OCI-LY7 (cell line): ENCODE data around the gene FNIP1. TPM values are rescaled to one million over a fixed set of nuclear protein-coding genes. Genes with fewer than 3 reads are reported as not detected.

Source experiments
- BruUV-seq: library from RNA; stranded (reverse); fragments of 400-500 nt; replicated peaks from 2 replicates; lab custom pipeline; 2021; lab: Mats Ljungman, UMichigan
- CTCF ChIA-PET: fragments of 300-600 bp; sonication (Branson Sonifier 250); formaldehyde crosslinking; loops from one replicate; lab custom pipeline; 2022; ENCODE audit warnings: antibody characterized with exemption; ENCODE audit not compliant: unreplicated experiment; lab: Charles Lee
- POLR2A ChIA-PET: fragments of 300-600 bp; sonication (Branson Sonifier 250); formaldehyde crosslinking; loops from one replicate; lab custom pipeline; 2022; ENCODE audit warnings: antibody characterized with exemption; lab: Charles Lee
- DNase-seq: peaks from one replicate; pipeline ENCODE4 v3.0.0-alpha.2; 2015; ENCODE audit warnings: low spot score
- H2AFZ ChIP-seq: fragments of 200-600 bp; sonication (generic), shearing (Covaris generic); 2 replicates; pipeline ENCODE4 v1.6.1; 2014; ENCODE audit warnings: mild to moderate bottlenecking, antibody characterized with exemption, low read length, moderate library complexity
- H3K27ac ChIP-seq: fragments of 200-600 bp; sonication (generic); 2 replicates; pipeline ENCODE4 v1.5.1; 2014; ENCODE audit warnings: mixed run types, low read depth, mild to moderate bottlenecking, moderate library complexity, low read length, inconsistent platforms; ENCODE audit not compliant: poor library complexity, severe bottlenecking
- H3K36me3 ChIP-seq: fragments of 200-600 bp; sonication (generic); 2 replicates; pipeline ENCODE4 v1.6.1; 2014; ENCODE audit warnings: mild to moderate bottlenecking, antibody characterized with exemption, low read length, moderate library complexity, mixed read lengths; ENCODE audit not compliant: insufficient read depth
- H3K4me1 ChIP-seq: fragments of 200-600 bp; sonication (generic); 2 replicates; pipeline ENCODE4 v1.5.1; 2014; ENCODE audit warnings: mild to moderate bottlenecking, low read length; ENCODE audit not compliant: insufficient read depth, poor library complexity, severe bottlenecking
- H3K4me2 ChIP-seq: fragments of 200-600 bp; sonication (generic); 2 replicates; pipeline ENCODE4 v1.6.1; 2014; ENCODE audit warnings: mild to moderate bottlenecking, low read length
- H3K4me3 ChIP-seq: fragments of 200-600 bp; sonication (generic); 2 replicates; pipeline ENCODE4 v1.5.1; 2014; ENCODE audit warnings: mild to moderate bottlenecking, low read depth, low read length; ENCODE audit not compliant: poor library complexity, severe bottlenecking
- H3K79me2 ChIP-seq: fragments of 200-600 bp; sonication (generic); 2 replicates; pipeline ENCODE4 v1.6.1; 2016; ENCODE audit warnings: low read depth, mild to moderate bottlenecking, low read length, moderate library complexity, mixed read lengths; ENCODE audit not compliant: insufficient read depth
- H3K9me2 ChIP-seq: fragments of 200-600 bp; sonication (generic); 2 replicates; pipeline ENCODE4 v1.6.1; 2016; ENCODE audit warnings: mild to moderate bottlenecking, low read length, mixed read lengths; ENCODE audit not compliant: insufficient read depth
- H3K9me3 ChIP-seq: fragments of 200-600 bp; sonication (generic); 2 replicates; pipeline ENCODE4 v1.6.1; 2014; ENCODE audit warnings: mild to moderate bottlenecking, mixed run types, low read length, mixed read lengths
- H4K20me1 ChIP-seq: fragments of 200-600 bp; sonication (generic); 2 replicates; pipeline ENCODE4 v1.6.1; 2014; ENCODE audit warnings: mild to moderate bottlenecking, antibody characterized with exemption, low read length, moderate library complexity, mixed read lengths; ENCODE audit not compliant: insufficient read depth
- EZH2phosphoT487 ChIP-seq: fragments of 200-600 bp; sonication (generic); IDR thresholded peaks from 2 replicates; pipeline ENCODE4 v1.6.1; 2018; ENCODE audit warnings: low read depth, borderline replicate concordance, mild to moderate bottlenecking, mixed run types, antibody characterized with exemption, low read length, moderate library complexity, mixed read lengths
- intact Hi-C: fragments of 100-400 bp; cut with micrococcal nuclease; formaldehyde crosslinking; loops from one replicate; pipeline ENCODE4 v1.10.0; 2022; ENCODE audit not compliant: unreplicated experiment
- total RNA-seq, 2 experiments: library from RNA; depleted of rRNA in 1 of 2; stranded (reverse); fragments of >200 nt in 1 of 2; shearing (Covaris generic) in 1 of 2; gene quantifications; 2 replicates each; pipeline ENCODE4 v1.2.3, GENCODE V29; 2014 to 2022
- TF ChIP-seq, protein P1 (sequence below): fragments of 200-600 bp; sonication (generic); conservative IDR thresholded peaks from 2 replicates; pipeline ENCODE4 v1.5.1; 2014; ENCODE audit warnings: mild to moderate bottlenecking, antibody characterized with exemption, low read length, moderate library complexity, mixed read lengths

The FNIP1 gene
- total RNA-seq, 2 experiments from 2014 or later, result 19.4 to 20.6 TPM

DNA sequence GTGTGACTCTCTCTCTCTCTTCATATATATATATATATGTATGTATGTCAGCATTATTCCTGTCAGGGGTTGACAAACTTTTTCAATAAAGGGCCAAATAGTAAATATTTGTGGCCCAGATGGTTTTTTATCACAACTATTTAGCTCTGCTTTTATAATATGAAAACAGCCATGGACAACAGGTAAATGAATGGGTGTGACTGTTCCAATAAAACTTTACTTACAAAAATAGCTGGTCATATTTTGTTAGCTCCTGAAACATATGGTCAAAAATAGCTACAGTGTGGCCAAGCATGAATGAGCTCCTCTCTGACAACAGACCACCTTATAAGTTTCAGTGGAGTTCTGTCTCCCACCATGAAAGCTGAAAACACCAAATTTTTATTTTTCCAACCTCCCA is 183.4 kb downstream of the FNIP1 start:
- BruUV-seq, result no TSS peak
- DNase-seq, result no peak
- POLR2A ChIA-PET, result interaction anchor here (0.5 to 1.3 kb wide), 9 partner anchors 9 to 491 kb away, joined by 3 to 5 read pairs (median 3); no protein-coding TSS in a partner anchor
- Histone ChIP-seq H3K9me3 (peaks cover 19% of the 10 kb centered on the region; the same call in 1 of the 2 replicates), H3K36me3 (peaks cover 94% of the 10 kb centered on the region), H4K20me1 (peaks cover 14% of the 10 kb centered on the region; the same call in 1 of the 2 replicates), H3K27ac (no peak overlapping the region), H3K4me1 (peaks cover 18% of the 10 kb centered on the region), H3K79me2 (peaks cover 100% of the 10 kb centered on the region), H3K4me2 (no peak overlapping the region), H3K9me2 (no peaks in the 10 kb centered on the region), H2AFZ (no peak overlapping the region), H3K4me3 (no peak overlapping the region)
- no peak for TF ChIP-seq EZH2phosphoT487
- TF ChIP-seq, protein P1, sequence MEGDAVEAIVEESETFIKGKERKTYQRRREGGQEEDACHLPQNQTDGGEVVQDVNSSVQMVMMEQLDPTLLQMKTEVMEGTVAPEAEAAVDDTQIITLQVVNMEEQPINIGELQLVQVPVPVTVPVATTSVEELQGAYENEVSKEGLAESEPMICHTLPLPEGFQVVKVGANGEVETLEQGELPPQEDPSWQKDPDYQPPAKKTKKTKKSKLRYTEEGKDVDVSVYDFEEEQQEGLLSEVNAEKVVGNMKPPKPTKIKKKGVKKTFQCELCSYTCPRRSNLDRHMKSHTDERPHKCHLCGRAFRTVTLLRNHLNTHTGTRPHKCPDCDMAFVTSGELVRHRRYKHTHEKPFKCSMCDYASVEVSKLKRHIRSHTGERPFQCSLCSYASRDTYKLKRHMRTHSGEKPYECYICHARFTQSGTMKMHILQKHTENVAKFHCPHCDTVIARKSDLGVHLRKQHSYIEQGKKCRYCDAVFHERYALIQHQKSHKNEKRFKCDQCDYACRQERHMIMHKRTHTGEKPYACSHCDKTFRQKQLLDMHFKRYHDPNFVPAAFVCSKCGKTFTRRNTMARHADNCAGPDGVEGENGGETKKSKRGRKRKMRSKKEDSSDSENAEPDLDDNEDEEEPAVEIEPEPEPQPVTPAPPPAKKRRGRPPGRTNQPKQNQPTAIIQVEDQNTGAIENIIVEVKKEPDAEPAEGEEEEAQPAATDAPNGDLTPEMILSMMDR, result no peak
- CTCF ChIA-PET, result no interaction called here
- intact Hi-C loops, result no loop called here

DNA sequence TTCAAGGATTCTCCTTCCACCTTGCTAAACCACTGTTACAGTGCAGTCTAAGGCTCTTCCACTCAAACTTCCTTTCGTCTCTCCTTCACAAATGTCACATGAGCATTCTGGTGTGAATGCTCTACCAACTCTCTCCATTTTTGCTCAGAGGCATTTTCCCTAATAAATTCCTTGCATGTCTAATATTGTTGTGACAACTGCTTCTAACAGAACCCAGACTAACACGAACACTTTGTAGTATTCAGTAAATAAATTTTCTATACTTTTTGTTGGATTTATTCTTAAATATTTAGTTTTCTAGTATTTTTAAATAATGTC is 185.8 kb downstream of the FNIP1 start:
- Histone ChIP-seq H3K27ac (no peak overlapping the region), H3K9me3 (peaks cover 18% of the 10 kb centered on the region; the same call in 1 of the 2 replicates), H3K4me1 (peaks cover 30% of the 10 kb centered on the region), H3K9me2 (no peaks in the 10 kb centered on the region), H3K4me2 (no peak overlapping the region), H3K79me2 (peaks cover 100% of the 10 kb centered on the region), H3K4me3 (no peak overlapping the region), H2AFZ (no peak overlapping the region), H3K36me3 (peaks cover 70% of the 10 kb centered on the region), H4K20me1 (peaks cover 30% of the 10 kb centered on the region)
- no peak for TF ChIP-seq EZH2phosphoT487
- TF ChIP-seq, protein P1, result no peak
- intact Hi-C loops, result no loop called here
- no TSS peak for BruUV-seq
- no peak for DNase-seq
- CTCF ChIA-PET, result no interaction called here
- POLR2A ChIA-PET, result interaction anchor here (0.8 to 1.3 kb wide), 2 partner anchors 16 to 33 kb away, joined by 3 to 4 read pairs; no protein-coding TSS in a partner anchor

DNA sequence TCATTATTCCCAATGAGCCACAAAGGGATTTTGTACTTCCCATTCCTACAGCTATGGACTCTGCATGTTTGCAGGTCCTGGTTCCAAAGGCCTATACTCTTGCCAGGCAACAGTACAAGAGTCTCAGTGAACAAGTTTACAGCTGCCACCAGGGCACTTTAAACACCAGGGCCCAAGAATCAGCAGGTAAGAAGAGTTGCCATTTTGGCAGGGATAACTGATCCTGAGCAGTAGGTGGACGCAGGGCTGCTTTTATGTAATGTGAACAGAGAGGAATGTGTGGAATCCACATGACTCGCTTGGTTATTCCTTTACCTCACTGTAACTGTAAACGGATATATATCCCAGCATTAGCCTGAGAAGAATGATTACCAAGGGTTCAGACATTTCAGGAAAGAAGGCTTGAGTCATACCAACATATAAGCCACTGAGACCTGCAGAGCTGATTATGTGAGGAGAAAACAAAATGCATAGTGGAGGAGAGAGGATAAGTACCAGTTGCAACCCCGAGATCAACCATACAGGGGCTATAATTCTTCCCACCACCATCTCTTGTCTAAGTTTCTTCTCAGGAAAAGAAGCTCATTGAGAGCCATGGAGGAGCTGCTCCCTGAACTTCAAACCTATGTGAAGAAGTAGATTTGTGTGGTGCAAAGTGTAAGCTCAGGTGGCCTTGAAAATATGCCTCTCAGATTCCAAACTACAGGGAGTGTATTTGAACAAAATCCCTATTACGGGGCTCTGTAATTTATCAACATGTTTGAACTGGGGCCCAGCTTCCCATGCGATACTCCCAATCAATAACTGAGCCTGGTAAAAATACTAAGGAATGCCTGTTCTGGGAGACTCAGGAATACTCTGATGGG is 186.4 kb downstream of the FNIP1 start:
- intact Hi-C loops, result no loop called here
- no peak overlapping the region for H2AFZ ChIP-seq
- peaks cover 30% of the 10 kb centered on the region for H4K20me1 ChIP-seq
- no peak overlapping the region for H3K4me3 ChIP-seq
- no peak for DNase-seq
- H3K4me2 ChIP-seq, result no peak overlapping the region
- no peaks in the 10 kb centered on the region for H3K9me2 ChIP-seq
- peaks cover 100% of the 10 kb centered on the region for H3K79me2 ChIP-seq
- H3K27ac ChIP-seq, result no peak overlapping the region
- no TSS peak for BruUV-seq
- ChIA-PET CTCF (no interaction called here), POLR2A (interaction anchor here (0.8 to 1.3 kb wide), 2 partner anchors 16 to 34 kb away, joined by 3 to 4 read pairs; no protein-coding TSS in a partner anchor)
- TF ChIP-seq, protein P1, result no peak
- no peak for TF ChIP-seq EZH2phosphoT487
- H3K9me3 ChIP-seq, result peaks cover 12% of the 10 kb centered on the region; the same call in 1 of the 2 replicates
- H3K36me3 ChIP-seq, result peaks cover 65% of the 10 kb centered on the region
- H3K4me1 ChIP-seq, result peaks cover 30% of the 10 kb centered on the region
